Osteoblast (primary cell): ENCODE data around the gene MIGA2. TPM values are rescaled to one million over a fixed set of nuclear protein-coding genes. Genes with fewer than 3 reads are reported as not detected.

Experiments used
- DNase-seq: peaks from one replicate; pipeline ENCODE4 v3.0.0; 2011; ENCODE audit warnings: low spot score, mixed read lengths; ENCODE audit not compliant: insufficient read length; ENCODE audit errors: missing footprints
- H2AFZ ChIP-seq: 2 replicates; pipeline ENCODE4 v1.6.0; 2011; ENCODE audit warnings: mild to moderate bottlenecking, low read length
- H3K27ac ChIP-seq: 2 replicates; pipeline ENCODE4 v1.5.1; 2011; ENCODE audit warnings: mild to moderate bottlenecking, low read depth, low read length, moderate library complexity
- H3K27me3 ChIP-seq: 2 replicates; pipeline ENCODE4 v1.6.0; 2012; ENCODE audit warnings: mild to moderate bottlenecking, control low read depth, inconsistent platforms, low read length, moderate library complexity; ENCODE audit not compliant: insufficient read depth
- H3K36me3 ChIP-seq: 2 replicates; pipeline ENCODE4 v1.5.1; 2011; ENCODE audit warnings: mild to moderate bottlenecking, low read length, control low read depth, moderate library complexity; ENCODE audit not compliant: insufficient read depth
- H3K4me1 ChIP-seq: 2 replicates; pipeline ENCODE4 v1.5.1; 2011; ENCODE audit warnings: mild to moderate bottlenecking, low read length, control low read depth, moderate library complexity; ENCODE audit not compliant: insufficient read depth
- H3K4me2 ChIP-seq: 2 replicates; pipeline ENCODE4 v1.6.0; 2011; ENCODE audit warnings: mild to moderate bottlenecking, low read length; ENCODE audit not compliant: insufficient read depth
- H3K4me3 ChIP-seq: fragments of 200-600 bp; sonication (generic); 3 replicates; pipeline ENCODE4 v1.5.1; 2012; ENCODE audit warnings: mild to moderate bottlenecking, low read length, inconsistent platforms; ENCODE audit not compliant: insufficient read depth
- H3K79me2 ChIP-seq: 2 replicates; pipeline ENCODE4 v1.6.0; 2012; ENCODE audit warnings: mild to moderate bottlenecking, low read length, control low read depth, inconsistent platforms; ENCODE audit not compliant: insufficient read depth
- H3K9me3 ChIP-seq: 2 replicates; pipeline ENCODE4 v1.5.1; 2011; ENCODE audit warnings: low read depth, low read length, control low read depth
- H4K20me1 ChIP-seq: 2 replicates; pipeline ENCODE4 v1.6.0; 2012; ENCODE audit warnings: mild to moderate bottlenecking, low read length, control low read depth; ENCODE audit not compliant: insufficient read depth
- CTCF ChIP-seq: IDR thresholded peaks from 2 replicates; pipeline ENCODE4 v1.5.1; 2011; ENCODE audit warnings: mild to moderate bottlenecking, low read depth, low read length, moderate library complexity; ENCODE audit errors: extremely low read depth
- total RNA-seq: library from RNA; depleted of rRNA; stranded (reverse); fragments of >200 nt; gene quantifications from 2 replicates; pipeline ENCODE4 v1.2.3, GENCODE V29; 2012

The MIGA2 gene
- total RNA-seq, 1 donor, result 22.4 TPM

DNA sequence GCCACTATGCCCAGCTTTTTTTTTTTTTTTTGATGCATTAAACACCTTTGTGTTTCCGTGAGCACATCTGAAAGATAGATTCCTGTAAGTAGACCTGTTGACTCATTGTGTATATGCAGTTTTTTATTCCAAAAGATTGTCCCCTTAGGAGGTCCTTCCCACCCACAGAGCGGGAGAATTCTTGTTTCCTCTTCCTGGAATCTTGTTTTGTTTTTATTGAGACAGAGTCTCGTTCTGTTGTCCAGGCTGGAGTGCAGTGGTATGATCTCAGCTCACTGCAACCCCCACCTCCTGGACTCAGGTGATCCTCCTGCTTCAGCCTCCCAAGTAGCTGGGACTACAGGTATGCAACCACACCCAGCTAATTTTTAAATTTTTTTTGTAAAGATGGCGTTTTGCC, 82.4 kb downstream of the MIGA2 start:
- H3K4me3 ChIP-seq, result no peak overlapping the region
- peaks cover 57% of the 10 kb centered on the region for H3K79me2 ChIP-seq
- H3K4me1 ChIP-seq, result peaks cover 11% of the 10 kb centered on the region
- H3K27me3 ChIP-seq, result no peaks in the 10 kb centered on the region
- no peaks in the 10 kb centered on the region for H3K9me3 ChIP-seq
- peaks cover 19% of the 10 kb centered on the region for H3K36me3 ChIP-seq
- H3K4me2 ChIP-seq, result no peak overlapping the region
- H4K20me1 ChIP-seq, result peaks cover 31% of the 10 kb centered on the region
- no peak overlapping the region for H3K27ac ChIP-seq
- no peak for TF ChIP-seq CTCF
- DNase-seq, result no peak
- H2AFZ ChIP-seq, result no peak overlapping the region

GRCh38 chr9:129121483-129121882, 85.1 kb downstream of the MIGA2 start:
- Histone ChIP-seq H3K4me2 (no peak overlapping the region), H3K36me3 (peaks cover 27% of the 10 kb centered on the region), H3K4me1 (peaks cover 27% of the 10 kb centered on the region), H2AFZ (no peak overlapping the region), H3K4me3 (no peak overlapping the region), H3K79me2 (peaks cover 38% of the 10 kb centered on the region), H3K27me3 (no peaks in the 10 kb centered on the region), H3K9me3 (no peaks in the 10 kb centered on the region), H4K20me1 (peaks cover 31% of the 10 kb centered on the region), H3K27ac (no peak overlapping the region)
- TF ChIP-seq CTCF, result no peak
- DNase-seq, result peak; percentile 62

Other genes with a start within 250 kb of the MIGA2 start
- 17.0 and 18.6 TPM in 2 replicates for gene TBC1D13, start 249.4 kb upstream of the MIGA2 start, total RNA-seq
- 17.4 and 18.0 TPM in 2 replicates for gene ENDOG, start 218.1 kb upstream of the MIGA2 start, total RNA-seq
- gene SPOUT1, start 206.8 kb upstream of the MIGA2 start, total RNA-seq, result 10.1 and 10.3 TPM in 2 replicates
- 3.3 and 4.7 TPM in 2 replicates for gene KYAT1, start 154.7 kb upstream of the MIGA2 start, total RNA-seq
- gene LRRC8A, start 154.5 kb upstream of the MIGA2 start, total RNA-seq, result 38.0 and 39.8 TPM in 2 replicates
- 7.6 and 8.0 TPM in 2 replicates for gene PHYHD1, start 115.6 kb upstream of the MIGA2 start, total RNA-seq
- gene DOLK, start 89.0 kb upstream of the MIGA2 start, total RNA-seq, result 28.6 and 29.5 TPM in 2 replicates
- gene NUP188, start 88.9 kb upstream of the MIGA2 start, total RNA-seq, result 28.9 and 30.0 TPM in 2 replicates
- gene SH3GLB2, start 8.3 kb upstream of the MIGA2 start, total RNA-seq, result 37.3 and 38.6 TPM in 2 replicates
- 10.3 and 10.5 TPM in 2 replicates for gene DOLPP1, start 44.5 kb downstream of the MIGA2 start, total RNA-seq
- 64.8 and 79.6 TPM in 2 replicates for gene CRAT, start 74.2 kb downstream of the MIGA2 start, total RNA-seq
- gene PTPA, start 74.8 kb downstream of the MIGA2 start, total RNA-seq, result 64.8 and 73.5 TPM in 2 replicates
- gene IER5L, start 141.6 kb downstream of the MIGA2 start, total RNA-seq, result 86.1 and 104 TPM in 2 replicates